ENCODE data around the gene CAP2. TPM values are rescaled to one million over a fixed set of nuclear protein-coding genes. Genes with fewer than 3 reads are reported as not detected.

CAP2 gene
- total RNA-seq, 1 experiment from 2014 or later: 37.0 TPM

GRCh38 chr6:17497535-17498095 is 104.2 kb downstream of the CAP2 start:
- intact Hi-C loops (cut with micrococcal nuclease; ENCODE audit: unreplicated experiment) (no loop called here), in situ Hi-C loops (cut with HindIII; ENCODE audit: low pct_unique_long_range_greater_than_20kb, low sequenced_read_pairs) (no loop called here)
- DNase-seq (ENCODE audit: low read depth, low spot score) (no peak), ATAC-seq (no peak)
- Histone ChIP-seq H3K27ac (ENCODE audit: low read length) (no peak overlapping the region), H3K4me1 (ENCODE audit: control insufficient read depth, insufficient read depth, low read length) (peaks cover 4% of the 10 kb centered on the region; the same call in 1 of the 2 replicates), H3K36me3 (ENCODE audit: control insufficient read depth, insufficient read depth, low read length) (no peaks in the 10 kb centered on the region), H3K27me3 (ENCODE audit: control insufficient read depth, insufficient read depth, low read length) (no peaks in the 10 kb centered on the region), H3K9me3 (ENCODE audit: control insufficient read depth, insufficient read depth, low read depth, low read length) (no peaks in the 10 kb centered on the region), H3K4me3 (ENCODE audit: low read depth in 2 of 2, low read length in 2 of 2) (no peak overlapping the region)
- ChIA-PET CTCF (no interaction called here), POLR2A (interaction anchor here (0.6 kb wide), 1 partner anchor 734 kb away, joined by 3 read pairs; no protein-coding TSS in a partner anchor)
- TF ChIP-seq POLR2AphosphoS5 (IDR thresholded peaks at IDR 0.05; ENCODE audit: low read depth, low read length) (no peak), SIN3A (IDR thresholded peaks at IDR 0.05; ENCODE audit: borderline replicate concordance, insufficient read depth, low read depth, low read length) (no peak), CTCF (IDR thresholded peaks at IDR 0.05) (no peak), REST (IDR thresholded peaks at IDR 0.05; ENCODE audit: insufficient read depth in 1 of 2, low read depth in 2 of 2, low read length in 1 of 2) (no peak), TCF7L2 (IDR thresholded peaks at IDR 0.05; ENCODE audit: low read depth, low read length) (no peak)
- BruUV-seq (replicated peaks): no TSS peak

- Histone ChIP-seq H3K27ac (ENCODE audit: low read length) (no peak overlapping the region), H3K36me3 (ENCODE audit: control insufficient read depth, insufficient read depth, low read length) (no peaks in the 10 kb centered on the region), H3K4me3 (ENCODE audit: low read depth in 2 of 2, low read length in 2 of 2) (no peak overlapping the region), H3K4me1 (ENCODE audit: control insufficient read depth, insufficient read depth, low read length) (peaks cover 4% of the 10 kb centered on the region; the same call in 1 of the 2 replicates), H3K9me3 (ENCODE audit: control insufficient read depth, insufficient read depth, low read depth, low read length) (no peaks in the 10 kb centered on the region), H3K27me3 (ENCODE audit: control insufficient read depth, insufficient read depth, low read length) (no peaks in the 10 kb centered on the region)
- in situ Hi-C loops (cut with HindIII; ENCODE audit: low pct_unique_long_range_greater_than_20kb, low sequenced_read_pairs) (no loop called here), intact Hi-C loops (cut with micrococcal nuclease; ENCODE audit: unreplicated experiment) (no loop called here)
- no peak for TF ChIP-seq POLR2AphosphoS5 (IDR thresholded peaks at IDR 0.05; ENCODE audit: low read depth, low read length)
- no peak for TF ChIP-seq REST (IDR thresholded peaks at IDR 0.05; ENCODE audit: insufficient read depth in 1 of 2, low read depth in 2 of 2, low read length in 1 of 2)
- no TSS peak for BruUV-seq (replicated peaks)
- CTCF ChIA-PET: no interaction called here
- POLR2A ChIA-PET: no interaction called here
- DNase-seq (ENCODE audit: low read depth, low spot score): no peak
- no peak for ATAC-seq
These were observed 108.0 kb downstream of the CAP2 start for GRCh38 chr6:17501442-17501841.
